Keratinocyte (primary cell): ENCODE measurements around the gene TMEM135.

ENCODE experiments used
- EZH2 ChIP-seq: IDR thresholded peaks from one replicate; pipeline ENCODE4 v1.6.1; 2012; ENCODE audit warnings: inconsistent platforms, mild to moderate bottlenecking, low read length, moderate library complexity
- TF ChIP-seq, protein P1 (sequence below), 3 experiments: IDR thresholded peaks in 1 of 3; conservative IDR thresholded peaks in 1 of 3; optimal IDR thresholded peaks in 1 of 3; 2 replicates in 2 of 3; 3 replicates in 1 of 3; pipeline versions ENCODE3 to v1.5.1; 2011; ENCODE audit warnings: low read length in 3 of 3, mild to moderate bottlenecking in 3 of 3, moderate library complexity in 2 of 3, control low read depth in 1 of 3, inconsistent platforms in 1 of 3; ENCODE audit not compliant: insufficient read depth in 2 of 3; ENCODE audit errors: extremely low read depth in 1 of 3

DNA sequence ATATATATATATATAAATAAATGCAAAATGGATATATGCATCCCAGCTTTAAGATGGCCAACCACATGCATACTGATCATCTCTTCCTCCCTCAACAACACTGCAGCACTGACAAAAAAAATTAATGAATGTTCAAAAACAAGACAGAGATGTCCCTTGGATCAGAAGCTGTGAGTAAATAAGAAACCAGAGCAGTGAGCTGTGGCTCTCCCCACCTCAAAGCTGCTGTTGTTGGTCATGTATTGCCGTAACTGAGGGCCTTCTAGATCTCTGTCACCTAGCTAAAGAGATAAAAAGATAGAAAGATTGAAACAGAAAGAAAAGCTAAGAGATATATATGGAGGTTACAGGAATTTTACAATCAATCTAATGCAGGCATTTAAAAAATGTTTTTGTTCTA is 15.5 kb upstream of the TMEM135 start:
- TF ChIP-seq, protein P1, sequence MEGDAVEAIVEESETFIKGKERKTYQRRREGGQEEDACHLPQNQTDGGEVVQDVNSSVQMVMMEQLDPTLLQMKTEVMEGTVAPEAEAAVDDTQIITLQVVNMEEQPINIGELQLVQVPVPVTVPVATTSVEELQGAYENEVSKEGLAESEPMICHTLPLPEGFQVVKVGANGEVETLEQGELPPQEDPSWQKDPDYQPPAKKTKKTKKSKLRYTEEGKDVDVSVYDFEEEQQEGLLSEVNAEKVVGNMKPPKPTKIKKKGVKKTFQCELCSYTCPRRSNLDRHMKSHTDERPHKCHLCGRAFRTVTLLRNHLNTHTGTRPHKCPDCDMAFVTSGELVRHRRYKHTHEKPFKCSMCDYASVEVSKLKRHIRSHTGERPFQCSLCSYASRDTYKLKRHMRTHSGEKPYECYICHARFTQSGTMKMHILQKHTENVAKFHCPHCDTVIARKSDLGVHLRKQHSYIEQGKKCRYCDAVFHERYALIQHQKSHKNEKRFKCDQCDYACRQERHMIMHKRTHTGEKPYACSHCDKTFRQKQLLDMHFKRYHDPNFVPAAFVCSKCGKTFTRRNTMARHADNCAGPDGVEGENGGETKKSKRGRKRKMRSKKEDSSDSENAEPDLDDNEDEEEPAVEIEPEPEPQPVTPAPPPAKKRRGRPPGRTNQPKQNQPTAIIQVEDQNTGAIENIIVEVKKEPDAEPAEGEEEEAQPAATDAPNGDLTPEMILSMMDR (optimal IDR thresholded peaks at IDR 0.05 in 1 of 3, IDR thresholded peaks at IDR 0.05 in 1 of 3, conservative IDR thresholded peaks at IDR 0.05 in 1 of 3; ENCODE audit: extremely low read depth in 1 of 3, insufficient read depth in 2 of 3, low read length in 3 of 3) = no peak
- no peak for TF ChIP-seq EZH2
